HG03139 (cell line): Measurements from ENCODE around the gene LCK.
"Not testable (repeated sequence)": the region's sequence is repeated elsewhere in the genome, so short reads cannot be mapped to it uniquely, and the experiment has no call there.

Experiments used
- ATAC-seq: cut with Tn5 transposase; IDR thresholded peaks from one replicate; pipeline ENCODE4 v1.9.1; 2021; ENCODE audit not compliant: unreplicated experiment

LCK gene

GRCh38 chr1:32273391-32274208 lies 22.5 kb downstream of the LCK start:
- no peak for ATAC-seq

DNA sequence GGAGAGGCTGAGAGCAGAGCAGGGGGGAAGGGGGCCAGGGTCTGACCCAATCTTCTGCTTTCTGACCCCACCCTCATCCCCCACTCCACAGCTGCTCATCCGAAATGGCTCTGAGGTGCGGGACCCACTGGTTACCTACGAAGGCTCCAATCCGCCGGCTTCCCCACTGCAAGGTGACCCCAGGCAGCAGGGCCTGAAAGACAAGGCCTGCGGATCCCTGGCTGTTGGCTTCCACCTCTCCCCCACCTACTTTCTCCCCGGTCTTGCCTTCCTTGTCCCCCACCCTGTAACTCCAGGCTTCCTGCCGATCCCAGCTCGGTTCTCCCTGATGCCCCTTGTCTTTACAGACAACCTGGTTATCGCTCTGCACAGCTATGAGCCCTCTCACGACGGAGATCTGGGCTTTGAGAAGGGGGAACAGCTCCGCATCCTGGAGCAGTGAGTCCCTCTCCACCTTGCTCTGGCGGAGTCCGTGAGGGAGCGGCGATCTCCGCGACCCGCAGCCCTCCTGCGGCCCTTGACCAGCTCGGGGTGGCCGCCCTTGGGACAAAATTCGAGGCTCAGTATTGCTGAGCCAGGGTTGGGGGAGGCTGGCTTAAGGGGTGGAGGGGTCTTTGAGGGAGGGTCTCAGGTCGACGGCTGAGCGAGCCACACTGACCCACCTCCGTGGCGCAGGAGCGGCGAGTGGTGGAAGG lies 23.7 kb downstream of the LCK start:
- ATAC-seq = no peak

DNA sequence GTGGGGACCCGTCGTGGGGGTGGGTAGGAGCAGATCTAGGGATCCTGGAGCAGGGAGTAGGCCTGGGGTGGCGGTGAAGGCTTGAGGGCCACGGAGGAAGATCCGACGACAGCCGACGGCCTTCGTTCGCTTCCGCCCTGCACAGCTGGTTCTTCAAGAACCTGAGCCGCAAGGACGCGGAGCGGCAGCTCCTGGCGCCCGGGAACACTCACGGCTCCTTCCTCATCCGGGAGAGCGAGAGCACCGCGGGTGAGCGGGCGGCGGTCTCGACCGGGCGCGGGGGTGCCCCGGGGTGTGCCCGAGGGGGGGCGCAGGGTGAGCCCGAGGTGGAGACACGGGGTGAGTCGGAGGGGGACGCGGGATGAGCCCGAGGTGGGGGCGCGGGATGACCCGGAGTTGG lies 24.4 kb downstream of the LCK start:
- no peak for ATAC-seq

DNA sequence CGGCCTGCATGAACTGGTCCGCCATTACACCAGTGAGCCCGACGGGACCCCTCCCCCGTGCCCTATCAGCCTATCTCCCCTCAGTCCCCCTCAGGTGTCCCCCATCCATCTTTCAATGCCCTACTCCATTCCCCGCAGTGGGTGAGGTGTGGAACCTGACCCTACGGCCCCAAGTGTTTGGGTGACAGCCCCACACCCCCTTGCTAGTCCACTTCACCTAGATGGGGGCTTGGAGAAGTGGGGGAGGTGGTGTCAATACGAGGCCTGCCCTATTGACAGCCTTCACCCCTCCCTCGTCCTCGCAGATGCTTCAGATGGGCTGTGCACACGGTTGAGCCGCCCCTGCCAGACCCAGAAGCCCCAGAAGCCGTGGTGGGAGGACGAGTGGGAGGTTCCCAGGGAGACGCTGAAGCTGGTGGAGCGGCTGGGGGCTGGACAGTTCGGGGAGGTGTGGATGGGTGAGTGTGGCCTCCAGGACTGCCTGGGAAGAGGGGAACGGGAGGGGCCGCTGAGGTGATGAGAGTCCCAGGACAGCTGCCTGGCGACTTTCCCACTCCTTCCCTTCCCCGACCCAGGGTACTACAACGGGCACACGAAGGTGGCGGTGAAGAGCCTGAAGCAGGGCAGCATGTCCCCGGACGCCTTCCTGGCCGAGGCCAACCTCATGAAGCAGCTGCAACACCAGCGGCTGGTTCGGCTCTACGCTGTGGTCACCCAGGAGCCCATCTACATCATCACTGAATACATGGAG lies 25.1 kb downstream of the LCK start:
- no peak for ATAC-seq

DNA sequence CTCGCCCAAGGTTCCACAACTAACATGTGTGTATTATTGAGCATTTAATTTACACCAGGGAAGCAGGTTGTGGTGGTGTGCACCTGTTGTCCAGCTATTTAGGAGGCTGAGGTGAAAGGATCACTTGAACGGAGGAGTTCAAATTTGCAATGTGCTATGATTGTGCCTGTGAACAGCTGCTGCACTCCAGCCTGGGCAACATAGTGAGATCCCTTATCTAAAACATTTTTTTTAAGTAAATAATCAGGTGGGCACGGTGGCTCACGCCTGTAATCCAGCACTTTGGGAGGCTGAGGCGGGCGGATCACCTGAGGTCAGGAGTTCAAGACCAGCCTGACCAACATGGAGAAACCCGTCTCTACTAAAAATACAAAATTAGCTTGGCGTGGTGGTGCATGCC lies 33.7 kb downstream of the LCK start:
- not testable (repeated sequence) for ATAC-seq

GRCh38 chr1:32285658-32286057 lies 34.6 kb downstream of the LCK start:
- ATAC-seq = no peak

DNA sequence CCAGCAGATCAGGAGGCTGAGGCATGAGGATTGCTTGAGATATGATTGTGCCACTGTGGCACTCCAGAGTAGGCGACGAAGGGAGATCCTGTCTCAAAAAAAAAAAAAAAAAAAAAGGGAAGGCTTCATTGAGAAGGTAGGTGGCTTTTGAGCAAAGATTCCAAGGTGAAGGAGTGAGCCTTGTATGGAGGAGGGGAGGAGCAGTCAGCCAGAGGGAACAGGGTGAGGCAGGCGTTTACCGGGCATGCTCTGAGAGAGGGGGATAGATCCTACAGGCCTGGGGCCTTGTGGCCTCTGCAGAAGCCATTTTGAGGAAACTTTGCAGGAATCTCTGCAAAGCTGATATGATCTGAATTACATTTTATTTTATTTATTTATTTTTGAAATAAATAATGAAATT lies 35.7 kb downstream of the LCK start:
- ATAC-seq = no peak

DNA sequence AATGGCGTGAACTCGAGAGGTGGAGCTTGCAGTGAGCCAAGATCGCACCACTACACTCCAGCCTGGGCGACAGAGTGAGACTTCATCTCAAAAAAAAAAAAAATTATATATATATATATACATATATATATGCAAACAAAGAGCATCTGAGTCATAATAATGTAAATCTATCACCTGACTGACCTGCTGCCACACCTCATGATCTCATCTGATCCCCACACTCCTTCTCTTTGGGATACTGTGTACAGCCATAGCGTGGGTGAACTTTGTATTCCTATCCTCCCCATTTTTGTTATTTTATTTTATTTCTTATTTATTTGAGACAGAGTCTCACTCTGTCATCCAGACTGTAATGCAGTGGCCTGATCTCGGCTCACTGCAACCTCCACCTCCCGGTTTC lies 38.2 kb downstream of the LCK start:
- no peak for ATAC-seq

GRCh38 chr1:32291145-32291707 lies 40.2 kb downstream of the LCK start:
- ATAC-seq = no peak

GRCh38 chr1:32291708-32292538 lies 40.9 kb downstream of the LCK start, which contains the start of gene HDAC1:
TSS of gene HDAC1 (plus strand) at chr1:32292083. CDS start at chr1:32292170, 87 bp downstream.
- ATAC-seq = peak; percentile 91

- not testable (repeated sequence) for ATAC-seq
Measured at GRCh38 chr1:32298211-32298610, 47.1 kb downstream of the LCK start.

- no peak for ATAC-seq
Measured at GRCh38 chr1:32299327-32299726, 48.3 kb downstream of the LCK start.

GRCh38 chr1:32303358-32303757 lies 52.3 kb downstream of the LCK start:
- ATAC-seq = no peak

GRCh38 chr1:32303997-32304622 lies 53.0 kb downstream of the LCK start:
- ATAC-seq = no peak

DNA sequence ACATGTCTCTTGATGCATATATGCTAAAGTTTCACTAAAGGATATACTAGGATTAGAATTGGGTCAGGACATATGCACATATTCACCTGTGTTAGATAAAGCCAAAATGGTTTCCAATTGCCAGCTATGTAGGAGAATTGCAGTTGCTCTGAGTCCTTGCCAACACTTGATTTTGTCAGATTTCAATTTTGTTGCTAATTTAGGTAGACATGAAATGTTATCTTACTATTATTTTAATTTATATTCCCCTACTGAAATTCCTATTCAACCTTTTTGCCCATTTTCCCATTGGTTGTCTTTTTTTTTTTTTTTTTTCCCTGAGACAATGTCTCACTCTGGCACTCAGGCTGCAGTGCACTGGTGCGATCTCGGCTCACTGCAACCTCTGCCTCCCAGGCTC lies 54.2 kb downstream of the LCK start:
- no peak for ATAC-seq

GRCh38 chr1:32307324-32307723 lies 56.3 kb downstream of the LCK start:
- no peak for ATAC-seq

GRCh38 chr1:32309960-32310359 lies 58.9 kb downstream of the LCK start:
- ATAC-seq = no peak

GRCh38 chr1:32311709-32312393 lies 60.8 kb downstream of the LCK start:
- ATAC-seq = no peak

GRCh38 chr1:32316903-32317277 lies 65.8 kb downstream of the LCK start:
- ATAC-seq = peak; percentile 25
